Stimulated activated CD4-positive, alpha-beta T cell treated with anti-CD3 and anti-CD28 coated beads, TNF-alpha, amount 100 ng/mL, for 1 hour (primary cell): ENCODE data around the gene ZFP69.

Experiments
- DNase-seq, 3 donors: peaks; one replicate each; pipeline ENCODE4 v3.0.0-alpha.2; 2020; ENCODE audit warnings: low read depth in 3 of 3, low spot score in 1 of 3

Gene ZFP69

GRCh38 chr1:40508375-40509341, 31.6 kb downstream of the ZFP69 start, which contains the start of gene EXO5:
Gene EXO5 (plus strand): TSS chr1:40508767. CDS start chr1:40514545, 5,778 bp downstream.
- DNase-seq: peak; percentile 45 to 74 (median 70)

GRCh38 chr1:40519517-40519916, 42.4 kb downstream of the ZFP69 start:
- DNase-seq: no peak

GRCh38 chr1:40530735-40531380, 53.8 kb downstream of the ZFP69 start:
- DNase-seq: no peak

GRCh38 chr1:40531381-40532061, 54.4 kb downstream of the ZFP69 start, which contains the start of gene ZNF684:
Gene ZNF684 (plus strand): TSS chr1:40531637. CDS start chr1:40533167, 1,530 bp downstream.
- peak; percentile 57 to 63 (median 61) for DNase-seq

GRCh38 chr1:40532062-40532389, 54.9 kb downstream of the ZFP69 start:
- DNase-seq: no peak

GRCh38 chr1:40532844-40533424, 55.8 kb downstream of the ZFP69 start:
- DNase-seq: no peak

GRCh38 chr1:40534589-40534988, 57.5 kb downstream of the ZFP69 start:
- no peak for DNase-seq

- DNase-seq: no peak
These were observed 58.6 kb downstream of the ZFP69 start for GRCh38 chr1:40535732-40536131.

- DNase-seq: no peak
These were observed 62.2 kb downstream of the ZFP69 start for GRCh38 chr1:40539338-40539737.
